IMR-90 (cell line): Measurements from ENCODE around the gene PPP1CA. TPM values are rescaled to one million over a fixed set of nuclear protein-coding genes. Genes with fewer than 3 reads are reported as not detected.

Experiments
- ATAC-seq: fragments of 200-7000 bp; cut with Tn5 transposase; 2 replicates; pipeline ENCODE4 v1.9.1; 2020; ENCODE audit warnings: low read depth, mild to moderate bottlenecking, moderate library complexity
- BruUV-seq: library from RNA; stranded (reverse); fragments of 400-500 nt; replicated peaks from 2 replicates; lab custom pipeline; 2021; lab: Mats Ljungman, UMichigan
- CTCF ChIA-PET: fragments of 300-600 bp; formaldehyde crosslinking; extraction: SDS; loops from one replicate; lab custom pipeline; 2021; ENCODE audit warnings: antibody characterized with exemption; lab: Yijun Ruan, JAX
- POLR2A ChIA-PET: fragments of 300-600 bp; sonication (Branson Sonifier 250); formaldehyde crosslinking; loops from one replicate; lab custom pipeline; 2022; ENCODE audit warnings: antibody characterized with exemption; ENCODE audit not compliant: unreplicated experiment; lab: Charles Lee
- DNase-seq: peaks from one replicate; pipeline ENCODE4 v3.0.0; 2013
- H2AFZ ChIP-seq: replicated peaks from 2 replicates; pipeline ENCODE3; 2013; ENCODE audit warnings: low read length, mild to moderate bottlenecking; ENCODE audit not compliant: poor library complexity
- H2AK5ac ChIP-seq: 2 replicates; pipeline ENCODE4 v1.6.1; 2013; ENCODE audit warnings: low read depth, low read length, inconsistent platforms
- H2AK9ac ChIP-seq: replicated peaks from 2 replicates; pipeline ENCODE3; 2013; ENCODE audit warnings: mild to moderate bottlenecking, low read depth, low read length, moderate library complexity; ENCODE audit not compliant: poor library complexity
- H2BK120ac ChIP-seq: 2 replicates; pipeline ENCODE4 v1.6.1; 2013; ENCODE audit warnings: low read depth, low read length, inconsistent platforms
- H2BK15ac ChIP-seq: 3 replicates; pipeline ENCODE4 v1.6.1; 2013; ENCODE audit warnings: low read depth, low read length, inconsistent platforms
- H2BK20ac ChIP-seq: 2 replicates; pipeline ENCODE4 v1.6.1; 2013; ENCODE audit warnings: low read depth, mild to moderate bottlenecking, inconsistent platforms, low read length, moderate library complexity
- H2BK5ac ChIP-seq: 2 replicates; pipeline ENCODE4 v1.6.1; 2013; ENCODE audit warnings: mild to moderate bottlenecking, low read depth, low read length, inconsistent platforms; ENCODE audit not compliant: poor library complexity, severe bottlenecking
- H3K14ac ChIP-seq: replicated peaks from 2 replicates; pipeline ENCODE4 v1.6.1; 2013; ENCODE audit warnings: low read depth, low read length, inconsistent platforms
- H3K18ac ChIP-seq: 2 replicates; pipeline ENCODE4 v1.6.1; 2013; ENCODE audit warnings: low read depth, low read length, control low read depth
- H3K23ac ChIP-seq: 2 replicates; pipeline ENCODE4 v1.6.1; 2013; ENCODE audit warnings: low read depth, low read length, inconsistent platforms
- H3K27ac ChIP-seq: 2 replicates; pipeline ENCODE4 v1.5.1; 2013; ENCODE audit warnings: mild to moderate bottlenecking, control low read depth, low read length; ENCODE audit not compliant: insufficient read depth
- H3K27me3 ChIP-seq: 2 replicates; pipeline ENCODE4 v1.6.1; 2013; ENCODE audit warnings: low read length; ENCODE audit not compliant: control insufficient read depth, insufficient read depth
- H3K36me3 ChIP-seq: 2 replicates; pipeline ENCODE4 v1.6.1; 2013; ENCODE audit warnings: low read length, mixed read lengths; ENCODE audit not compliant: control insufficient read depth, insufficient read depth
- H3K4ac ChIP-seq: 2 replicates; pipeline ENCODE4 v1.6.1; 2013; ENCODE audit warnings: low read depth, low read length, inconsistent platforms
- H3K4me1 ChIP-seq: 2 replicates; pipeline ENCODE4 v1.6.1; 2013; ENCODE audit warnings: low read length, mixed read lengths; ENCODE audit not compliant: control insufficient read depth, insufficient read depth
- H3K4me2 ChIP-seq: 2 replicates; pipeline ENCODE4 v1.6.1; 2013; ENCODE audit warnings: low read depth, mild to moderate bottlenecking, control low read depth, low read length, moderate library complexity
- H3K4me3 ChIP-seq: 2 replicates; pipeline ENCODE4 v1.5.1; 2013; ENCODE audit warnings: low read depth, mild to moderate bottlenecking, control low read depth, low read length, moderate library complexity; ENCODE audit not compliant: insufficient read depth
- H3K56ac ChIP-seq: 2 replicates; pipeline ENCODE4 v1.6.1; 2013; ENCODE audit warnings: low read length, inconsistent platforms; ENCODE audit not compliant: insufficient read depth; ENCODE audit errors: extremely low read depth
- H3K79me1 ChIP-seq, 2 experiments: 2 replicates each; pipeline ENCODE4 v1.6.1; 2013; ENCODE audit warnings: low read length in 2 of 2, inconsistent platforms in 1 of 2, low read depth in 1 of 2
- H3K9ac ChIP-seq: 2 replicates; pipeline ENCODE4 v1.6.1; 2013; ENCODE audit warnings: low read depth, low read length, control low read depth
- H3K9me1 ChIP-seq: 2 replicates; pipeline ENCODE4 v1.6.1; 2013; ENCODE audit warnings: low read length, inconsistent platforms; ENCODE audit not compliant: insufficient read depth
- H3K9me3 ChIP-seq: 2 replicates; pipeline ENCODE4 v1.6.1; 2013; ENCODE audit warnings: low read length; ENCODE audit not compliant: control insufficient read depth, insufficient read depth
- H4K20me1 ChIP-seq: 2 replicates; pipeline ENCODE4 v1.6.1; 2013; ENCODE audit warnings: low read length, inconsistent platforms; ENCODE audit not compliant: insufficient read depth
- H4K5ac ChIP-seq: 2 replicates; pipeline ENCODE4 v1.6.1; 2013; ENCODE audit warnings: mild to moderate bottlenecking, low read depth, low read length, control low read depth
- H4K8ac ChIP-seq, 2 experiments: 2 replicates each; pipeline ENCODE4 v1.6.1; 2013; ENCODE audit warnings: low read depth in 2 of 2, low read length in 2 of 2, control low read depth in 1 of 2, inconsistent platforms in 1 of 2
- H4K91ac ChIP-seq: 2 replicates; pipeline ENCODE4 v1.6.1; 2013; ENCODE audit warnings: low read depth, low read length, inconsistent platforms; ENCODE audit not compliant: insufficient read depth
- BHLHE40 ChIP-seq: fragments of 150-350 bp; IDR thresholded peaks from 2 replicates; pipeline ENCODE4 v1.6.1; 2016; ENCODE audit warnings: mild to moderate bottlenecking, low read depth, low read length
- CEBPB ChIP-seq: IDR thresholded peaks from 2 replicates; pipeline ENCODE4 v1.6.1; 2012; ENCODE audit warnings: low read depth, low read length, improper control_type of control experiment
- CHD1 ChIP-seq: IDR thresholded peaks from 2 replicates; pipeline ENCODE4 v1.6.1; 2012; ENCODE audit warnings: low read depth, low read length, improper control_type of control experiment
- CTCF ChIP-seq: conservative IDR thresholded peaks from 2 replicates; pipeline ENCODE4 v1.5.1; 2012; ENCODE audit warnings: mild to moderate bottlenecking, low read depth, low read length, improper control_type of control experiment
- ELK1 ChIP-seq: fragments of 150-350 bp; IDR thresholded peaks from 2 replicates; pipeline ENCODE4 v1.6.1; 2016; ENCODE audit warnings: low read depth, mild to moderate bottlenecking, low read length, moderate library complexity, borderline replicate concordance
- FOS ChIP-seq: fragments of 150-350 bp; IDR thresholded peaks from 2 replicates; pipeline ENCODE4 v1.6.1; 2016; ENCODE audit warnings: low read depth, low read length
- MAFK ChIP-seq: IDR thresholded peaks from 2 replicates; pipeline ENCODE4 v1.6.1; 2012; ENCODE audit warnings: low read depth, low read length, improper control_type of control experiment
- MAZ ChIP-seq: IDR thresholded peaks from 2 replicates; pipeline ENCODE4 v1.6.1; 2012; ENCODE audit warnings: low read depth, mild to moderate bottlenecking, low read length, improper control_type of control experiment, moderate library complexity, borderline replicate concordance
- MXI1 ChIP-seq: IDR thresholded peaks from 2 replicates; pipeline ENCODE4 v1.6.1; 2012; ENCODE audit warnings: low read depth, mild to moderate bottlenecking, low read length, moderate library complexity, borderline replicate concordance
- NFE2L2 ChIP-seq: fragments of 150-350 bp; IDR thresholded peaks from 2 replicates; pipeline ENCODE4 v1.6.1; 2016; ENCODE audit warnings: low read depth, mild to moderate bottlenecking, low read length
- POLR2A ChIP-seq: IDR thresholded peaks from 2 replicates; pipeline ENCODE4 v1.6.1; 2012; ENCODE audit warnings: mild to moderate bottlenecking, low read depth, low read length
- RAD21 ChIP-seq: IDR thresholded peaks from 2 replicates; pipeline ENCODE4 v1.6.1; 2012; ENCODE audit warnings: low read length, improper control_type of control experiment
- RCOR1 ChIP-seq: IDR thresholded peaks from 2 replicates; pipeline ENCODE4 v1.6.1; 2012; ENCODE audit warnings: mild to moderate bottlenecking, low read length, improper control_type of control experiment; ENCODE audit not compliant: insufficient replicate concordance
- WGBS, 2 experiments: methylation state at CpG; one replicate each; pipeline versions ENCODE4 v1.1.5 to v1.1.7; 2013; ENCODE audit warnings: missing lambda C conversion rate in 2 of 2; ENCODE audit not compliant: insufficient read length in 1 of 2; ENCODE audit errors: extremely low coverage in 2 of 2; 5-methylcytosine and 5-hydroxymethylcytosine counted together
- dilution Hi-C: fragments of 300-500 bp; cut with HindIII; formaldehyde crosslinking; loops from one replicate; pipeline ENCODE4 v1.14.3; 2018; ENCODE audit warnings: low sequenced_read_pairs; ENCODE audit not compliant: unreplicated experiment
- in situ Hi-C: fragments of 300-500 bp; cut with MboI; formaldehyde crosslinking; loops from 3 replicates; pipeline ENCODE4 v1.14.3; 2019; ENCODE audit warnings: low sequenced_read_pairs, inconsistent platforms, mixed read lengths
- intact Hi-C: fragments of 100-400 bp; cut with micrococcal nuclease; formaldehyde crosslinking; loops from 2 replicates; pipeline ENCODE4 v1.10.0; 2022
- polyA plus RNA-seq, 3 experiments: library from polyadenylated mRNA; depleted of rRNA; stranded (reverse); fragments of >200 nt; gene quantifications; 2 replicates each; pipeline ENCODE4 v1.2.3, GENCODE V29; 2012; ENCODE audit warnings: low replicate concordance in 1 of 3
- total RNA-seq: library from RNA; depleted of rRNA; stranded (reverse); fragments of >200 nt; gene quantifications from 2 replicates; pipeline ENCODE4 v1.2.3, GENCODE V29; 2012
- TF ChIP-seq, protein P1 (sequence below): fragments of 150-350 bp; IDR thresholded peaks from 2 replicates; pipeline ENCODE4 v1.6.1; 2017; ENCODE audit warnings: mild to moderate bottlenecking, antibody characterized with exemption, low read length, low read depth

PPP1CA gene
- total and polyA plus RNA-seq, 2 of the 4 experiments (the other 2 are of a cell fraction) = 228 to 313 TPM

DNA sequence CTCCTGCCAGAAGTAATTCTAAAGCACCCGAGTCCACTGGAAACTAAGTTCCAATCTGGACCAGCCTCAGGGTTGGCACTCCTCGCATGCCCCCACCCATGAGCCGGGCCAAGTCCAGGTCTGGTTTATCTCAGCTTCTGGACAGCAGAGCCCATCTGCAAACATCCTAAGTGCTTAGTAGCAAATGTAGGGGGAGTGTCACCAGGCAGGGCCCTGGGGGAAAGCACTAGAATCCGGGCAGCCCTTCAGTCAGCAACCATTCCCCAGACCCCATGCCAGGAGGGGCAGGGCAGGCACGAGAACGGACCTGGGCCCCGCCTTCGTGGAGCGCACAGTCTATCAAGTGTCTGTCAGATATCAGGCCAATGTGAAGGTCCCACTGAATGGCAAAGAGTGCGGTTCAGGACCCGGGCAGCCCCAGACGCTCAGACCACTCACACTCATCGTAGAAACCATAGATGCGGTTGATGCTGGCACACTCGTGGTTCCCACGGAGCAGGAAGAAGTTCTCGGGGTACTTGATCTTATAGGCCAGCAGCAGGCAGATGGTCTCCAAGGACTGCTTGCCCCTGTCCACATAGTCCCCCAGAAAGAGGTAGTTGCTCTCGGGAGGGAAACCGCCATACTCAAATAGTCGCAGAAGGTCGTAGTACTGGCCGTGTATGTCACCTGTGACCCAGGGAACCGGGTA lies 1.3 kb downstream of the PPP1CA start:
- Histone ChIP-seq H2BK5ac (peak overlapping the region; percentile 5), H3K27ac (peak overlapping the region; percentile 87), H2BK20ac (no peak overlapping the region), H2BK15ac (no peak overlapping the region), H3K4me2 (peak overlapping the region; percentile 98), H3K4me1 (peaks cover 13% of the 10 kb centered on the region), H2BK120ac (no peak overlapping the region), H2AK9ac (peak overlapping the region; percentile 99), H4K20me1 (peaks cover 33% of the 10 kb centered on the region), H3K9ac (peak overlapping the region; percentile 84), H4K91ac (peak overlapping the region; percentile 2; the same call in 1 of the 2 replicates), H3K14ac (peak overlapping the region; percentile 89), H4K8ac (peak overlapping the region in 1 of 2 experiments; percentile 86; a peak in 1 of 4 replicates), H3K9me3 (no peaks in the 10 kb centered on the region), H3K9me1 (no peaks in the 10 kb centered on the region), H4K5ac (no peak overlapping the region), H3K4me3 (peak overlapping the region; percentile 72), H3K79me1 (peaks cover 17 to 35% of the 10 kb centered on the region in 2 experiments; a peak in 3 of 4 replicates), H3K36me3 (peaks cover 41% of the 10 kb centered on the region), H3K27me3 (no peaks in the 10 kb centered on the region), H3K18ac (no peak overlapping the region), H3K4ac (peak overlapping the region; percentile 76), H2AFZ (peak overlapping the region; percentile 8), H2AK5ac (peak overlapping the region; percentile 66), H3K56ac (no peak overlapping the region; the same call in none of the 2 replicates), H3K23ac (peak overlapping the region; percentile 86)
- in situ Hi-C loops = no loop called here
- ChIA-PET POLR2A (interaction anchor here (0.5 to 1.2 kb wide), 2 partner anchors 44 to 69 kb away, joined by 4 to 7 read pairs; partner anchors contain the start of gene TMEM134), CTCF (interaction anchor here (0.7 kb wide), 1 partner anchor 73 kb away, joined by 3 read pairs; no protein-coding TSS in a partner anchor)
- dilution Hi-C loops = no loop called here
- WGBS, 2 experiments = 51% methylated on average over 12 of the region's 23 CpGs; no CpG with 5 or more reads in 1 of the 2 experiments
- ATAC-seq (no peak), DNase-seq (no peak)
- no TSS peak for BruUV-seq
- intact Hi-C loops = loop anchor here (2.0 kb wide), 1 partner anchor 108 kb away; the partner anchor contains the start of gene CDK2AP2
- TF ChIP-seq POLR2A = no peak
- no peak for TF ChIP-seq ELK1
- no peak for TF ChIP-seq RAD21
- no peak for TF ChIP-seq MAFK
- no peak for TF ChIP-seq RCOR1
- no peak for TF ChIP-seq CEBPB
- TF ChIP-seq MAZ = no peak
- no peak for TF ChIP-seq CTCF
- TF ChIP-seq BHLHE40 = no peak
- TF ChIP-seq CHD1 = no peak
- no peak for TF ChIP-seq FOS
- TF ChIP-seq, protein P1, sequence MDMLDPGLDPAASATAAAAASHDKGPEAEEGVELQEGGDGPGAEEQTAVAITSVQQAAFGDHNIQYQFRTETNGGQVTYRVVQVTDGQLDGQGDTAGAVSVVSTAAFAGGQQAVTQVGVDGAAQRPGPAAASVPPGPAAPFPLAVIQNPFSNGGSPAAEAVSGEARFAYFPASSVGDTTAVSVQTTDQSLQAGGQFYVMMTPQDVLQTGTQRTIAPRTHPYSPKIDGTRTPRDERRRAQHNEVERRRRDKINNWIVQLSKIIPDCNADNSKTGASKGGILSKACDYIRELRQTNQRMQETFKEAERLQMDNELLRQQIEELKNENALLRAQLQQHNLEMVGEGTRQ = no peak
- no peak for TF ChIP-seq NFE2L2
- no peak for TF ChIP-seq MXI1
